Stimulated activated CD4-positive, alpha-beta T cell treated with anti-CD3 and anti-CD28 coated beads, Interleukin-1b, Interleukin-23, amount 100 ng/mL, for 24 hours (primary cell): ENCODE data around the gene GNPDA1.

Experiments used
- DNase-seq, 4 experiments: peaks; one replicate each; pipeline ENCODE4 v3.0.0-alpha.2; 2020; ENCODE audit warnings: low read depth in 4 of 4, low spot score in 1 of 4

Gene GNPDA1

GRCh38 chr5:141958546-141959172, 54.2 kb downstream of the GNPDA1 start:
- no peak for DNase-seq

GRCh38 chr5:141958113-141958512, 54.7 kb downstream of the GNPDA1 start, which contains the start of gene PCDH12:
PCDH12 (minus strand) TSS chr5:141958202; CDS start chr5:141957851, 351 bp downstream.
- no peak for DNase-seq

- no peak for DNase-seq
Measured at GRCh38 chr5:141957367-141957996, 55.3 kb downstream of the GNPDA1 start.

GRCh38 chr5:141954194-141954593, 58.6 kb downstream of the GNPDA1 start:
- DNase-seq, result no peak

GRCh38 chr5:141952020-141952419, 60.8 kb downstream of the GNPDA1 start:
- no peak for DNase-seq

GRCh38 chr5:141951332-141951781, 61.5 kb downstream of the GNPDA1 start:
- DNase-seq, result no peak
